Measurements from ENCODE around the gene VAV3.

DNA sequence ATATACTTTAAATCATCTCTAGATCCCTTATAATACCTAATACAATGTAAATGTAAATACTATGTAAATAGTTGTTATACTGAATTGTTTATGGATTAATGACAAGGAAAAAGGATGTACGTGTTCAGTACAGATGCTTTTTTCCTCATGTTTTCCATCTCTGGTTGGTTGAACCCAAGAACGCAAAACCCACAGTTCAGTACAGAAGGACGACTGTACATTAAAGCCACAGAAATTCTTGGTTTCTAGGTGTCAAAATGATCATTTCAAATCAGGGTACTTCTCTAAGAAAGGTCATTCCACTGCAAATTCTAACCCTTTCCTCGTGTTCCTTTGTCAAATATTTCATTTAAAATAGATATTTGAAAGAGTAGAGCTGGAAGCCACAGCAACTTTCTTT, 158.1 kb downstream of the VAV3 start:
- TF ChIP-seq, protein P1, sequence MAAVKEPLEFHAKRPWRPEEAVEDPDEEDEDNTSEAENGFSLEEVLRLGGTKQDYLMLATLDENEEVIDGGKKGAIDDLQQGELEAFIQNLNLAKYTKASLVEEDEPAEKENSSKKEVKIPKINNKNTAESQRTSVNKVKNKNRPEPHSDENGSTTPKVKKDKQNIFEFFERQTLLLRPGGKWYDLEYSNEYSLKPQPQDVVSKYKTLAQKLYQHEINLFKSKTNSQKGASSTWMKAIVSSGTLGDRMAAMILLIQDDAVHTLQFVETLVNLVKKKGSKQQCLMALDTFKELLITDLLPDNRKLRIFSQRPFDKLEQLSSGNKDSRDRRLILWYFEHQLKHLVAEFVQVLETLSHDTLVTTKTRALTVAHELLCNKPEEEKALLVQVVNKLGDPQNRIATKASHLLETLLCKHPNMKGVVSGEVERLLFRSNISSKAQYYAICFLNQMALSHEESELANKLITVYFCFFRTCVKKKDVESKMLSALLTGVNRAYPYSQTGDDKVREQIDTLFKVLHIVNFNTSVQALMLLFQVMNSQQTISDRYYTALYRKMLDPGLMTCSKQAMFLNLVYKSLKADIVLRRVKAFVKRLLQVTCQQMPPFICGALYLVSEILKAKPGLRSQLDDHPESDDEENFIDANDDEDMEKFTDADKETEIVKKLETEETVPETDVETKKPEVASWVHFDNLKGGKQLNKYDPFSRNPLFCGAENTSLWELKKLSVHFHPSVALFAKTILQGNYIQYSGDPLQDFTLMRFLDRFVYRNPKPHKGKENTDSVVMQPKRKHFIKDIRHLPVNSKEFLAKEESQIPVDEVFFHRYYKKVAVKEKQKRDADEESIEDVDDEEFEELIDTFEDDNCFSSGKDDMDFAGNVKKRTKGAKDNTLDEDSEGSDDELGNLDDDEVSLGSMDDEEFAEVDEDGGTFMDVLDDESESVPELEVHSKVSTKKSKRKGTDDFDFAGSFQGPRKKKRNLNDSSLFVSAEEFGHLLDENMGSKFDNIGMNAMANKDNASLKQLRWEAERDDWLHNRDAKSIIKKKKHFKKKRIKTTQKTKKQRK (IDR thresholded peaks at IDR 0.05; ENCODE audit: low read depth, low read length) = no peak
- TF ChIP-seq POLR2A (IDR thresholded peaks at IDR 0.05; ENCODE audit: low read depth, low read length) (no peak), ZNF274 (IDR thresholded peaks at IDR 0.05; ENCODE audit: insufficient read depth, insufficient read length) (no peak), EGR1 (IDR thresholded peaks at IDR 0.05; ENCODE audit: borderline replicate concordance in 1 of 2, low read depth in 2 of 2, low read length in 2 of 2) (no peak), EP300 (IDR thresholded peaks at IDR 0.05; ENCODE audit: borderline replicate concordance in 1 of 2, control insufficient read depth in 1 of 2, low read depth in 2 of 2, low read length in 2 of 2) (no peak), JUND (IDR thresholded peaks at IDR 0.05; ENCODE audit: low read depth, low read length) (no peak), NR2C2 (IDR thresholded peaks at IDR 0.05; ENCODE audit: borderline replicate concordance, control insufficient read depth, insufficient read length, low read depth) (no peak), RAD21 (IDR thresholded peaks at IDR 0.05; ENCODE audit: insufficient read depth, low read depth, low read length) (no peak), EZH2 (IDR thresholded peaks at IDR 0.05; ENCODE audit: borderline replicate concordance, control insufficient read depth, low read depth, low read length) (no peak)
- TF ChIP-seq, protein P2, sequence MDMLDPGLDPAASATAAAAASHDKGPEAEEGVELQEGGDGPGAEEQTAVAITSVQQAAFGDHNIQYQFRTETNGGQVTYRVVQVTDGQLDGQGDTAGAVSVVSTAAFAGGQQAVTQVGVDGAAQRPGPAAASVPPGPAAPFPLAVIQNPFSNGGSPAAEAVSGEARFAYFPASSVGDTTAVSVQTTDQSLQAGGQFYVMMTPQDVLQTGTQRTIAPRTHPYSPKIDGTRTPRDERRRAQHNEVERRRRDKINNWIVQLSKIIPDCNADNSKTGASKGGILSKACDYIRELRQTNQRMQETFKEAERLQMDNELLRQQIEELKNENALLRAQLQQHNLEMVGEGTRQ (IDR thresholded peaks at IDR 0.05; ENCODE audit: borderline replicate concordance, low read depth, low read length) = no peak
- TF ChIP-seq, protein P3, sequence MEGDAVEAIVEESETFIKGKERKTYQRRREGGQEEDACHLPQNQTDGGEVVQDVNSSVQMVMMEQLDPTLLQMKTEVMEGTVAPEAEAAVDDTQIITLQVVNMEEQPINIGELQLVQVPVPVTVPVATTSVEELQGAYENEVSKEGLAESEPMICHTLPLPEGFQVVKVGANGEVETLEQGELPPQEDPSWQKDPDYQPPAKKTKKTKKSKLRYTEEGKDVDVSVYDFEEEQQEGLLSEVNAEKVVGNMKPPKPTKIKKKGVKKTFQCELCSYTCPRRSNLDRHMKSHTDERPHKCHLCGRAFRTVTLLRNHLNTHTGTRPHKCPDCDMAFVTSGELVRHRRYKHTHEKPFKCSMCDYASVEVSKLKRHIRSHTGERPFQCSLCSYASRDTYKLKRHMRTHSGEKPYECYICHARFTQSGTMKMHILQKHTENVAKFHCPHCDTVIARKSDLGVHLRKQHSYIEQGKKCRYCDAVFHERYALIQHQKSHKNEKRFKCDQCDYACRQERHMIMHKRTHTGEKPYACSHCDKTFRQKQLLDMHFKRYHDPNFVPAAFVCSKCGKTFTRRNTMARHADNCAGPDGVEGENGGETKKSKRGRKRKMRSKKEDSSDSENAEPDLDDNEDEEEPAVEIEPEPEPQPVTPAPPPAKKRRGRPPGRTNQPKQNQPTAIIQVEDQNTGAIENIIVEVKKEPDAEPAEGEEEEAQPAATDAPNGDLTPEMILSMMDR (IDR thresholded peaks at IDR 0.05 in 2 of 3, conservative IDR thresholded peaks at IDR 0.05 in 1 of 3; ENCODE audit: control insufficient read depth in 2 of 3, extremely low read depth in 1 of 3, insufficient read depth in 1 of 3, low read depth in 3 of 3, low read length in 3 of 3) = no peak
- TF ChIP-seq, protein P4, sequence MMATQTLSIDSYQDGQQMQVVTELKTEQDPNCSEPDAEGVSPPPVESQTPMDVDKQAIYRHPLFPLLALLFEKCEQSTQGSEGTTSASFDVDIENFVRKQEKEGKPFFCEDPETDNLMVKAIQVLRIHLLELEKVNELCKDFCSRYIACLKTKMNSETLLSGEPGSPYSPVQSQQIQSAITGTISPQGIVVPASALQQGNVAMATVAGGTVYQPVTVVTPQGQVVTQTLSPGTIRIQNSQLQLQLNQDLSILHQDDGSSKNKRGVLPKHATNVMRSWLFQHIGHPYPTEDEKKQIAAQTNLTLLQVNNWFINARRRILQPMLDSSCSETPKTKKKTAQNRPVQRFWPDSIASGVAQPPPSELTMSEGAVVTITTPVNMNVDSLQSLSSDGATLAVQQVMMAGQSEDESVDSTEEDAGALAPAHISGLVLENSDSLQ (IDR thresholded peaks at IDR 0.05) = no peak
- TF ChIP-seq, protein P5, sequence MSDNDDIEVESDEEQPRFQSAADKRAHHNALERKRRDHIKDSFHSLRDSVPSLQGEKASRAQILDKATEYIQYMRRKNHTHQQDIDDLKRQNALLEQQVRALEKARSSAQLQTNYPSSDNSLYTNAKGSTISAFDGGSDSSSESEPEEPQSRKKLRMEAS (IDR thresholded peaks at IDR 0.05; ENCODE audit: low read depth, low read length) = no peak

Measured in GM12878 (cell line).